PFSK-1 (cell line): Measurements from ENCODE around the gene GSDMA.
A peak's percentile ranks its signal among the peaks of the same experiment; 100 is the strongest.

Source experiments
- FOXP2 ChIP-seq: optimal IDR thresholded peaks from 2 replicates; pipeline ENCODE3; 2011; ENCODE audit warnings: borderline replicate concordance, control low read depth, inconsistent platforms; ENCODE audit not compliant: insufficient read depth; ENCODE audit errors: extremely low read length, extremely low read depth
- REST ChIP-seq, 2 experiments: IDR thresholded peaks; 2 replicates each; pipeline versions ENCODE4 v1.6.1 to v1.8.0; 2011 to 2012; ENCODE audit warnings: low read depth in 2 of 2, low read length in 2 of 2, control low read depth in 1 of 2, inconsistent platforms in 1 of 2, mild to moderate bottlenecking in 1 of 2, moderate library complexity in 1 of 2; ENCODE audit not compliant: insufficient read depth in 1 of 2

The GSDMA gene

GRCh38 chr17:40026816-40027613 is 64.2 kb downstream of the GSDMA start:
- TF ChIP-seq FOXP2, result peak; percentile 48
- no peak for TF ChIP-seq REST (IDR thresholded peaks at IDR 0.05; ENCODE audit: insufficient read depth in 1 of 2, low read depth in 2 of 2, low read length in 2 of 2)
